ENCODE measurements around the gene PREX1. TPM values are rescaled to one million over a fixed set of nuclear protein-coding genes. Genes with fewer than 3 reads are reported as not detected.
"Not testable (repeated sequence)": the region's sequence is repeated elsewhere in the genome, so short reads cannot be mapped to it uniquely, and the experiment has no call there.

PREX1 gene
- total RNA-seq, 1 experiment from 2014 or later, result 9.5 TPM

DNA sequence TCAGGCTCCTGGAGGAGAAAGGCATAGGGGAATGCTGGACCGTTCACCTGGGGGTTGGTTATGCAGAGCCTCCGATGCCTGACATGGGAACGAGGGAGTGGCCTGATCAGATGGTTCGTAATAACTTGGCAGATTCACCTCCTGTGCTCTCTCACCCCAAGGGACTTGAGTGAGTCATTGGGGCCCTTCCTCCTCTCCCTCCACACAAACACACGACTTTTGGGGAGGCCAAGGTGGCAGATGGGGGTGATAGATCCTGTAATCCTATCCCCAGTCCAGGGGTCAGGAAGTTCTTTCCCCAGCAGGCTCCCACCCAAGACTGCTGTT lies 48.1 kb upstream of the PREX1 start:
- Mint-ChIP-seq H3K27ac (ENCODE audit: unreplicated experiment) (no peak overlapping the region), H3K4me3 (ENCODE audit: unreplicated experiment) (no peak overlapping the region), H3K4me1 (ENCODE audit: low read depth, unreplicated experiment) (peaks cover 12% of the 10 kb centered on the region), H3K9me3 (ENCODE audit: unreplicated experiment) (no peaks in the 10 kb centered on the region), H3K27me3 (ENCODE audit: insufficient read depth, unreplicated experiment) (no peaks in the 10 kb centered on the region), H3K36me3 (ENCODE audit: insufficient read depth, unreplicated experiment) (no peaks in the 10 kb centered on the region)
- Histone ChIP-seq H3K4me1 (0 out of 2 replicates have a peak, but pooled peaks cover 8% of the 10 kb centered on the region), H3K4me3 (ENCODE audit: low read depth, low read length) (no peak overlapping the region), H3K9me3 (no peaks in the 10 kb centered on the region), H3K27me3 (replicated peaks; ENCODE audit: control insufficient read depth, insufficient read depth, low read length) (no peaks in the 10 kb centered on the region), H3K36me3 (ENCODE audit: control insufficient read depth, insufficient read depth, low read length) (no peaks in the 10 kb centered on the region)
- CTCF ChIA-PET, result interaction anchor here (2.9 kb wide), 1 partner anchor 218 kb away, joined by 11 read pairs; no protein-coding TSS in a partner anchor
- peak in 1 of 2 experiments; percentile 29 for DNase-seq
- TF ChIP-seq, protein P1, sequence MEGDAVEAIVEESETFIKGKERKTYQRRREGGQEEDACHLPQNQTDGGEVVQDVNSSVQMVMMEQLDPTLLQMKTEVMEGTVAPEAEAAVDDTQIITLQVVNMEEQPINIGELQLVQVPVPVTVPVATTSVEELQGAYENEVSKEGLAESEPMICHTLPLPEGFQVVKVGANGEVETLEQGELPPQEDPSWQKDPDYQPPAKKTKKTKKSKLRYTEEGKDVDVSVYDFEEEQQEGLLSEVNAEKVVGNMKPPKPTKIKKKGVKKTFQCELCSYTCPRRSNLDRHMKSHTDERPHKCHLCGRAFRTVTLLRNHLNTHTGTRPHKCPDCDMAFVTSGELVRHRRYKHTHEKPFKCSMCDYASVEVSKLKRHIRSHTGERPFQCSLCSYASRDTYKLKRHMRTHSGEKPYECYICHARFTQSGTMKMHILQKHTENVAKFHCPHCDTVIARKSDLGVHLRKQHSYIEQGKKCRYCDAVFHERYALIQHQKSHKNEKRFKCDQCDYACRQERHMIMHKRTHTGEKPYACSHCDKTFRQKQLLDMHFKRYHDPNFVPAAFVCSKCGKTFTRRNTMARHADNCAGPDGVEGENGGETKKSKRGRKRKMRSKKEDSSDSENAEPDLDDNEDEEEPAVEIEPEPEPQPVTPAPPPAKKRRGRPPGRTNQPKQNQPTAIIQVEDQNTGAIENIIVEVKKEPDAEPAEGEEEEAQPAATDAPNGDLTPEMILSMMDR (IDR thresholded peaks at IDR 0.05; ENCODE audit: insufficient read depth in 1 of 2, low read depth in 1 of 2, low read length in 1 of 2, severe bottlenecking in 1 of 2, unreplicated experiment in 1 of 2), result no peak
- BruUV-seq (replicated peaks), result no TSS peak
- POLR2A ChIA-PET, result no interaction called here
- intact Hi-C loops (cut with micrococcal nuclease; ENCODE audit: unreplicated experiment), result no loop called here

DNA sequence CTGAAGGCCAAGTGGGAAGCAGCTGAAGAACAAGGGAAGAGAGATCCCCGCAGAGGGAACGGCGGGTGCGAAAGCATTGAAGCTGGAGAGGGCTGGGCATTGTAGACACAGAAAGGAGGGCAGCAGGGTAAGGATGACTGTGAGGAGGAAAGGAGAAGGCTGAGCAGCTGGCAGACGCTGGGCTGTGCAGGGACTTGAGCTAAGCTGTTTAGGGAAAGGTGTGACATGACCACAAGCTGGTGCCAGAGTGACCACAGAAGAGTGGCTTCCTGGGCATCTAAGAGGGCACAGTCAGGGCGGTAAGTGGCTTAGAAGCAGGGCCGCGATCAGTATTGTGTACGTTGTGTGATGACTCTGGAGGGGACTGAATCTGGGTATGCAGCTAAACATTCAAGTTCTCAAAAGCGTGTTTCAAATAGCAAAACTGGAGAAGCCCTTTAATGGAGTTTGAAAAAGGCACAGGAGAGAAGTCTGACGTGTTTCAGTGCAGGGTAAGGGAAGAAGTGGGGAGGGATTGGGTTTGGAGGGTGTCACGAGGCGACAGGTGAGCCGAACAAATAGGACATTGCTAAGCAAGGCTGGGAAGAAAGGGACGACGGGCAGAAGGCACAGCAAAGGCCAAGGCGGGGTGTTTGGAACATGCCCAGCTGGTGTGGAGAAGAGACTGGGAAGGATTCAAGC lies 47.6 kb upstream of the PREX1 start:
- TF ChIP-seq, protein P1 (IDR thresholded peaks at IDR 0.05; ENCODE audit: insufficient read depth in 1 of 2, low read depth in 1 of 2, low read length in 1 of 2, severe bottlenecking in 1 of 2, unreplicated experiment in 1 of 2), result no peak
- no peaks in the 10 kb centered on the region for H3K36me3 ChIP-seq (ENCODE audit: control insufficient read depth, insufficient read depth, low read length)
- no TSS peak for BruUV-seq (replicated peaks)
- Mint-ChIP-seq H3K4me1 (ENCODE audit: low read depth, unreplicated experiment) (peaks cover 12% of the 10 kb centered on the region), H3K36me3 (ENCODE audit: insufficient read depth, unreplicated experiment) (no peaks in the 10 kb centered on the region), H3K4me3 (ENCODE audit: unreplicated experiment) (no peak overlapping the region), H3K9me3 (ENCODE audit: unreplicated experiment) (no peaks in the 10 kb centered on the region), H3K27ac (ENCODE audit: unreplicated experiment) (no peak overlapping the region), H3K27me3 (ENCODE audit: insufficient read depth, unreplicated experiment) (no peaks in the 10 kb centered on the region)
- ChIA-PET POLR2A (no interaction called here), CTCF (interaction anchor here (2.9 kb wide), 1 partner anchor 218 kb away, joined by 11 read pairs; no protein-coding TSS in a partner anchor)
- H3K9me3 ChIP-seq, result no peaks in the 10 kb centered on the region
- no peaks in the 10 kb centered on the region for H3K27me3 ChIP-seq (replicated peaks; ENCODE audit: control insufficient read depth, insufficient read depth, low read length)
- H3K4me1 ChIP-seq, result 0 out of 2 replicates have a peak, but pooled peaks cover 8% of the 10 kb centered on the region
- intact Hi-C loops (cut with micrococcal nuclease; ENCODE audit: unreplicated experiment), result no loop called here
- DNase-seq, result no peak
- no peak overlapping the region for H3K4me3 ChIP-seq (ENCODE audit: low read depth, low read length)

DNA sequence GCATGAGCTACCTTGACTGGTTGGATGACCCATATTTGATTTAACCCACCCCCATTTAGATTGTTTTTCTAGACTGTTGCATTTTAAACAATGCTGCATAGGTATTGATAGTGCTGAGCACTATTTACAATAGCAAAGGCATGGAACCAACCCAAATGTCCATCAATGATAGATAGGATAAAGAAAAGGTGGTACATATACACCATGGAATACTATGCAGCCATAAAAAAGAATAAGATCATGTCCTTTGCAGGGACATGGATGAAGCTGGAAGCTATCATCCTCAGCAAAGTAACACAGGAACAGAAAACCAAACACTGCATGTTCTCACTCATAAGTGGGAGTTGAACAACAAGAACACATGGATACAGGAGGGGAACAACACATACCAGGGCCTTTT lies 41.6 kb upstream of the PREX1 start:
- H3K27me3 Mint-ChIP-seq (ENCODE audit: insufficient read depth, unreplicated experiment); H3K4me1 ChIP-seq; H3K27ac Mint-ChIP-seq (ENCODE audit: unreplicated experiment); H3K4me3 Mint-ChIP-seq (ENCODE audit: unreplicated experiment); H3K36me3 Mint-ChIP-seq (ENCODE audit: insufficient read depth, unreplicated experiment); H3K9me3 Mint-ChIP-seq (ENCODE audit: unreplicated experiment); POLR2A ChIA-PET; H3K36me3 ChIP-seq (ENCODE audit: control insufficient read depth, insufficient read depth, low read length); H3K27me3 ChIP-seq (replicated peaks; ENCODE audit: control insufficient read depth, insufficient read depth, low read length); intact Hi-C loops (cut with micrococcal nuclease; ENCODE audit: unreplicated experiment); H3K9me3 ChIP-seq; H3K4me1 Mint-ChIP-seq (ENCODE audit: low read depth, unreplicated experiment); BruUV-seq (replicated peaks); DNase-seq; H3K4me3 ChIP-seq (ENCODE audit: low read depth, low read length): not testable (repeated sequence)
- CTCF ChIA-PET, result interaction anchor here (0.6 kb wide), 1 partner anchor 18 kb away, joined by 3 read pairs; no protein-coding TSS in a partner anchor

Data from Caco-2 (cell line).